Right atrium auricular region (tissue), 2 donors: ENCODE measurements around the gene PXMP2. TPM values are rescaled to one million over a fixed set of nuclear protein-coding genes. Genes with fewer than 3 reads are reported as not detected.

Source experiments
- DNase-seq: peaks from one replicate; pipeline ENCODE4 v3.0.0-alpha.2; 2019; ENCODE audit warnings: low spot score
- H3K27ac ChIP-seq, 2 donors: fragments of 200-600 bp; sonication (generic); 1 replicate in 1 of 2; 2 replicates in 1 of 2; pipeline ENCODE4 v1.5.1; 2016 to 2019
- H3K27me3 ChIP-seq, 2 donors: fragments of 200-600 bp; sonication (generic); one replicate each; pipeline versions ENCODE4 v1.5.1 to v1.6.0; 2017 to 2019
- H3K36me3 ChIP-seq: fragments of 200-600 bp; sonication (generic); one replicate; pipeline ENCODE4 v1.5.1; 2016
- H3K4me1 ChIP-seq, 2 donors: fragments of 200-600 bp; sonication (generic); one replicate each; pipeline versions ENCODE4 v1.5.1 to v1.6.0; 2017 to 2019
- H3K4me3 ChIP-seq, 2 donors: fragments of 200-600 bp; sonication (generic); 1 replicate in 1 of 2; 2 replicates in 1 of 2; pipeline ENCODE4 v1.5.1; 2017 to 2019; ENCODE audit warnings: mild to moderate bottlenecking in 1 of 2, moderate library complexity in 1 of 2
- H3K9me3 ChIP-seq, 2 donors: fragments of 200-600 bp; sonication (generic); one replicate each; pipeline ENCODE4 v1.5.1; 2019
- CTCF ChIP-seq, 2 donors: fragments of 200-600 bp; sonication (generic); IDR thresholded peaks; one replicate each; pipeline ENCODE4 v1.5.1; 2019; ENCODE audit warnings: antibody characterized with exemption in 2 of 2
- total RNA-seq, 2 donors: library from RNA; depleted of rRNA; stranded (reverse); fragments of >200 nt; gene quantifications; one replicate each; pipeline ENCODE4 v1.1.0, GENCODE V29; 2016

The PXMP2 gene
- total RNA-seq, result 10 to 100 TPM; 43.0 to 65.7 TPM

DNA sequence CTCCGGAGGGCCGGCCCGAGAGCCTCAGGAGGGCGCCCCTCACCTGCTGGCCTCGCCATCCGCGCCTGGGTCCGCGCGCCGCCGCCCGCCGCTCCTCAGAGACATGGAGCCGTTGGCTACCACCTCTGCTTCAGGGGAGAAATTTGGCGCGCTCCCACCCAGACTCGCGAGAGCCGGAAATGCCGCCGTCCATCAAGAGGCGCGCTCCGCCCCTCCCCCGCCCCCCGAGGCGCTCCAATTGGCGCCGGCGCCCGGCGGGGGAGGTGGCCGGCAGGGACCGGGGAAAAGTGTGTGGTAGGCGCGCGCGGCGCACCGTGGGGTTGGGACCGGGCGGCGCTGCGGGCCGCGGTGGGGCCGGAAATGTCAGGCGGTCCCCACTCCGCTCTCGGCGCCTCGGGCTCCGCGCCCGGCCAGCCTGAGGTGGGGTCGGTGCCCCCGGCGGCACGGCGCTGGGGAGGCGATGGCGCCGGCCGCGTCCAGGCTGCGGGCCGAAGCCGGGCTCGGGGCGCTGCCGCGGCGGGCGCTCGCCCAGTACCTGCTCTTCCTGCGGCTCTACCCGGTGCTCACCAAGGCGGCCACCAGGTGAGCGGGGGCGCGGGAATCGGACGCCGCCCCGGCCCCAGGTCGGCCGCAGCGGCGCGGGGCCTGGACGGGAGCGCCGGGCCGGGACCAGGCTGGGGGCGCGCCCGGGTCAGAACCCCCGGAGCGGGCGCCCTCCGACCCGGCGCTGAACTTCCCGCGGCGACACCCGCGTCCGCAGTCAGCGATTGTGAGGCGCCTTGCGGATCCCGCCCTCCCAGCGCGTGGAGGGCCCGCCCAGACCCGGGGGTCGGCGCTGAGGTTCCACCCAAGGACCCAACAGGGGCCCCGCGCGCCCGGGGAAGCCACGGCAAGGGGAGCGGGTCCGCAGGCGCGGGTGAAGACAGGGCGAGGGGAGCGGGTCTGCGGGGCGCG, at the start of gene PXMP2, which contains the start of gene POLE:
TSS of gene PXMP2 (plus strand) at position 377 of the 954 bp plus-strand sequence. CDS start at position 461, 84 bp downstream.
TSS of gene POLE (minus strand) at position 132 of the 954 bp plus-strand sequence. CDS start at position 105, 27 bp downstream.
- Histone ChIP-seq H3K27me3 (no peaks in the 10 kb centered on the region), H3K36me3 (no peaks in the 10 kb centered on the region), H3K9me3 (no peaks in the 10 kb centered on the region), H3K4me1 (peaks cover 0 to 15% of the 10 kb centered on the region in 2 donors), H3K4me3 (peak within 1 kb of the TSS; percentile 71 to 74), H3K27ac (peak within 1 kb of the TSS; percentile 32 to 66)
- peak; percentile 94 for DNase-seq
- TF ChIP-seq CTCF (IDR thresholded peaks at IDR 0.05), result peak in 1 of 2 donors; percentile 16

GRCh38 chr12:132637811-132638210, 49.6 kb upstream of the PXMP2 start:
- Histone ChIP-seq H3K36me3 (peaks cover 48% of the 10 kb centered on the region), H3K27ac (no peak overlapping the region), H3K27me3 (no peaks in the 10 kb centered on the region), H3K9me3 (no peaks in the 10 kb centered on the region), H3K4me3 (no peak overlapping the region), H3K4me1 (no peaks in the 10 kb centered on the region)
- no peak for DNase-seq
- no peak for TF ChIP-seq CTCF (IDR thresholded peaks at IDR 0.05)

GRCh38 chr12:132638541-132639408, 48.6 kb upstream of the PXMP2 start:
- Histone ChIP-seq H3K4me3 (no peak overlapping the region), H3K27ac (no peak overlapping the region), H3K27me3 (no peaks in the 10 kb centered on the region), H3K9me3 (no peaks in the 10 kb centered on the region), H3K36me3 (peaks cover 52% of the 10 kb centered on the region), H3K4me1 (no peaks in the 10 kb centered on the region)
- TF ChIP-seq CTCF (IDR thresholded peaks at IDR 0.05), result peak; percentile 51 to 69
- no peak for DNase-seq

GRCh38 chr12:132639956-132640520, 47.3 kb upstream of the PXMP2 start:
- H3K9me3 ChIP-seq, result no peaks in the 10 kb centered on the region
- H3K27ac ChIP-seq, result no peak overlapping the region
- no peak for TF ChIP-seq CTCF (IDR thresholded peaks at IDR 0.05)
- H3K4me3 ChIP-seq, result no peak overlapping the region
- no peaks in the 10 kb centered on the region for H3K27me3 ChIP-seq
- H3K4me1 ChIP-seq, result no peaks in the 10 kb centered on the region
- H3K36me3 ChIP-seq, result peaks cover 50% of the 10 kb centered on the region
- DNase-seq, result no peak

DNA sequence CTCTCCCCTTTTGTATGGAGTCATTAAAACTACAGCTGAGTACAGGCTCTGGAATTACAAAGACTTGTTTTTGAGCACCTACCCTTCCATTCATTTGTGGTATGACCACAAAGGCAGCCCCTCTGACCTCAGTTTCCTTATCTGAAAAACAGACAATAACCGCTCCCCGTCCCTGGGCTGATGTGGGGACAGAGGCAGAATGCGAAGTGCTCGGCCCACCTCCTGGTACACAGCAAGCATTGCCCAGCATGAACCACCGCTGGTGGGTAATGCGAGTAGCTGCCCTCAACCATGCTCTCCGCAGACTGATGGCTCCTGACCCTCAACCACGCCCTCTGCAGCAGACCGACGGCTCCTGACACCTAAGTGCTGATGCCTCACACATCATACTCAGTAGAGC, 46.5 kb upstream of the PXMP2 start:
- H3K27ac ChIP-seq, result no peak overlapping the region
- DNase-seq, result no peak
- H3K9me3 ChIP-seq, result no peaks in the 10 kb centered on the region
- no peak for TF ChIP-seq CTCF (IDR thresholded peaks at IDR 0.05)
- H3K4me3 ChIP-seq, result no peak overlapping the region
- H3K4me1 ChIP-seq, result no peaks in the 10 kb centered on the region
- H3K27me3 ChIP-seq, result no peaks in the 10 kb centered on the region
- H3K36me3 ChIP-seq, result peaks cover 44% of the 10 kb centered on the region
